Small intestine (tissue), 7 donors: ENCODE data around the gene CNGA4. TPM values are rescaled to one million over a fixed set of nuclear protein-coding genes. Genes with fewer than 3 reads are reported as not detected.

Experiments used
- DNase-seq, 2 donors: peaks; one replicate each; pipeline versions ENCODE4 v3.0.0 to v3.0.0-alpha.2; 2013
- FAIRE-seq: peaks from 2 replicates; lab custom pipeline; 2012; peaks lifted over from hg19 to GRCh38; lab: Jason Lieb, UNC
- H3K27ac ChIP-seq, 3 donors: one replicate each; pipeline ENCODE4 v1.5.1; 2013; ENCODE audit warnings: low read length in 2 of 3, mild to moderate bottlenecking in 2 of 3, control low read depth in 1 of 3, inconsistent platforms in 1 of 3, low read depth in 1 of 3, moderate library complexity in 1 of 3
- H3K27me3 ChIP-seq, 3 donors: one replicate each; pipeline ENCODE4 v1.6.1; 2013; ENCODE audit warnings: low read length in 3 of 3, inconsistent platforms in 1 of 3; ENCODE audit not compliant: control insufficient read depth in 3 of 3, insufficient read depth in 3 of 3
- H3K36me3 ChIP-seq, 3 donors: one replicate each; pipeline ENCODE4 v1.6.1; 2013; ENCODE audit warnings: low read length in 3 of 3, inconsistent platforms in 1 of 3, low read depth in 1 of 3, mild to moderate bottlenecking in 1 of 3, moderate library complexity in 1 of 3; ENCODE audit not compliant: control insufficient read depth in 3 of 3, insufficient read depth in 2 of 3
- H3K4me1 ChIP-seq, 3 donors: one replicate each; pipeline ENCODE4 v1.6.1; 2013; ENCODE audit warnings: low read length in 2 of 3, inconsistent platforms in 1 of 3, low read depth in 1 of 3, mild to moderate bottlenecking in 1 of 3, moderate library complexity in 1 of 3; ENCODE audit not compliant: control insufficient read depth in 3 of 3, insufficient read depth in 2 of 3
- H3K4me3 ChIP-seq, 3 donors: one replicate each; pipeline ENCODE4 v1.5.1; 2013; ENCODE audit warnings: low read length in 3 of 3, control low read depth in 1 of 3, inconsistent platforms in 1 of 3, low read depth in 1 of 3, mild to moderate bottlenecking in 1 of 3, moderate library complexity in 1 of 3
- H3K9me3 ChIP-seq, 2 donors: one replicate each; pipeline ENCODE4 v1.6.1; 2013; ENCODE audit warnings: low read depth in 1 of 2, low read length in 1 of 2; ENCODE audit not compliant: control insufficient read depth in 2 of 2, insufficient read depth in 1 of 2
- WGBS, 3 donors: extraction: QIAGEN DNeasy Blood & Tissue Kit; methylation state at CpG; one replicate each; pipeline ENCODE4 v1.1.7; 2013; 5-methylcytosine and 5-hydroxymethylcytosine counted together
- polyA plus RNA-seq, 4 donors: library from polyadenylated mRNA; stranded (reverse) in 3 of 4; unstranded in 1 of 4; fragments of 200-250 nt in 3 of 4; fragments of 120-200 nt in 1 of 4; gene quantifications; one replicate each; pipeline versions ENCODE4 v1.2.1 to v1.2.3, GENCODE V29; 2013
- donor health status: healthy with polysubstance abuse.
- donor health status: control.
- donor health status: control.
- donor health status: Bipolar disorder and iron deficiency.
- donor health status: healthy.

Gene CNGA4
- polyA plus RNA-seq, 4 donors: 0.09 to 0.32 TPM; not detected in 2

DNA sequence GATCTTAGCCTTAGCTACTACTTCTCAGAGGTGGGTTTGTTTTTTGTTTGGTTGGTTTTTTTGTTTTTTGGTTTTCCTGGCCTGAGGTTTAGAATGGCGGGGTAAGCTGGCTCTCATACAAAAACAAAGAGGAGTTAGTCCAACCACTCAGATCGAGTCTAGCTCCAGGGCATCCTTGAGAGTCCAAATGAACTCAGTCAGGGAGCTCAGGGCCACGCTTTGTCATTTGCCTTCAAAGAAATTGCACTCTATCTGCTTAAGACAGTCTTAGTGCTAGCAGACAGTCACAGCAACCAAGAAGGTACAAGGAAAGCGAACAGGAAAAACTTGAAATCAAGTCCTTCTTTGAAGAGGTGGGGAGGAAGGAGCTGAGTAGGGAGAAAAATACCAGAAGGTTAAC, 22.4 kb upstream of the CNGA4 start:
- no peak for DNase-seq
- Histone ChIP-seq H3K4me3 (no peak overlapping the region), H3K27ac (no peak overlapping the region), H3K36me3 (peaks cover 15 to 57% (median 41%) of the 10 kb centered on the region in 3 donors), H3K9me3 (no peaks in the 10 kb centered on the region), H3K4me1 (peaks cover 0 to 3% (median 0%) of the 10 kb centered on the region in 3 donors), H3K27me3 (no peaks in the 10 kb centered on the region)
- 91 to 93% (median 91%) methylated on average over 4 of the region's 4 CpGs for WGBS, 3 donors
- no peak for FAIRE-seq

DNA sequence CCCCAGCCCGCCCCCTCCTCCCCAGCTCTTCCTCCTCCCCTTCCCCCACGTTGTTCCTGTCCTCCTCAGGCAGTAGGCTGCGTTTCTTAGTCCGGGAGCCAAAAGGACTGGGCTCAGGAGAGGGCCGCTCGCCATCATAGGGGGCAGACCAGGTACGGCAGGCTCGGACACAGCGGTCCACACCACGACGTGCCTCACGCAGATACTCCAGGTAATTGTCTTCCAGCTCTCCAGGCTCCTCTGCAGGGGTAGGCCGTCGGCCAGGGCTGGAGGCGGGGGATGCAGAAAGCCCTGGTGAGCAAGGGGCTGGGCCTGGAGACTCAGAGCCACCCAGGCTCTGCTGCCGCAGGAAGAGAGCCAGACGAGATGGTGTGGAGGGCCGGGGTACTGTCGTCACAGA, 21.2 kb upstream of the CNGA4 start:
- FAIRE-seq: no peak
- H3K36me3 ChIP-seq: peaks cover 22 to 57% (median 40%) of the 10 kb centered on the region in 3 donors
- 93 to 95% (median 94%) methylated on average over 19 of the region's 19 CpGs for WGBS, 3 donors

DNA sequence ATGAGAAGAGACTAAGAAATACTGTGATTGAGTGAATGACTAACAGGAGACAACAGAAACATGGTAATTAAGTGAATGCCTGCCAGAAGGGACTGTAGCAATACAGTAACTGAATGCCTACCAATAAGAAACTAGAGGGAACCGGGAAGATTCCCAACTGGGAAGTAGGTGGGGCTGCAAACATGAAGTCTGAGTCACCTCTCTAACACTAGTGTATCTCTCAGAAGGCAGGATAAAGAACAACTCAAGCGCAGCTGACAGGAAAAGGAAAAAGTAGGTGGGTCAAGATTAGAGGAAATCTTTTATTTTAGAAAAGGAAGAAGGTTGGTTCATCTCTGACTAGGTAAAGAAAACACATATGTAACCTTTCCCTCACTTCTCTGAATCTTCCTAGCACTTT, 19.5 kb upstream of the CNGA4 start:
- H3K27ac ChIP-seq: peak overlapping the region in 1 of 3 donors; percentile 50

More for the DNA sequence above, 21.2 kb upstream of the CNGA4 start:
- no peaks in the 10 kb centered on the region for H3K9me3 ChIP-seq
- H3K4me3 ChIP-seq: no peak overlapping the region
- DNase-seq: no peak
- H3K27me3 ChIP-seq: no peaks in the 10 kb centered on the region
- H3K4me1 ChIP-seq: peaks cover 0 to 3% (median 0%) of the 10 kb centered on the region in 3 donors
- no peak overlapping the region for H3K27ac ChIP-seq

DNA sequence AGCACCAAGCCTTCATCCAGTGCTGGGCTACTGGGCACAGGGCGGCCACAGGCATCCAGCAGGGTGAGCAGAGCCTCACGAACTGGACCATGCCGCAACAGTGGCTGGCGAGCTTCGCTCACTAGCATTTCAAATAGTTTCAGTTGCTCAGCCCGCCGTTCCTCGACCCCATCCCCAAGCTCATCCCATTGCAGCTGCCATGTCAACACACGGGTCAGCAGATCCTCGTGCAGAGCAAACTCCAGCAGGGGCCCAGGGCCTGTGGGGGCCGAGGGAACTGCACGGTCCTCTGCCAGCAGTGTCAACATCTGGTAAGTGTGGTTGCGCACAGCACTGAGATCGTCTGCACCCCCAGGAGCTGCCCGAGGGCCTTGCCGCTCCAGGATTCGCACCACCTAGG, 15.0 kb upstream of the CNGA4 start:
- no peaks in the 10 kb centered on the region for H3K9me3 ChIP-seq
- 94 to 98% (median 96%) methylated on average over 16 to 17 of the region's 17 CpGs for WGBS, 3 donors
- no peak for FAIRE-seq
- H3K4me3 ChIP-seq: no peak overlapping the region
- peaks cover 7 to 15% (median 8%) of the 10 kb centered on the region in 3 donors for H3K4me1 ChIP-seq
- peaks cover 21 to 34% (median 30%) of the 10 kb centered on the region in 3 donors for H3K36me3 ChIP-seq
- H3K27ac ChIP-seq: no peak overlapping the region
- DNase-seq: no peak
- H3K27me3 ChIP-seq: no peaks in the 10 kb centered on the region

More for the DNA sequence above, 19.5 kb upstream of the CNGA4 start:
- 46 to 60% (median 47%) methylated on average over 2 of the region's 2 CpGs for WGBS, 3 donors
- Histone ChIP-seq H3K27me3 (no peaks in the 10 kb centered on the region), H3K4me1 (peaks cover 0 to 3% (median 0%) of the 10 kb centered on the region in 3 donors), H3K9me3 (no peaks in the 10 kb centered on the region), H3K4me3 (no peak overlapping the region), H3K36me3 (peaks cover 32 to 58% (median 53%) of the 10 kb centered on the region in 3 donors)
- FAIRE-seq (no peak), DNase-seq (peak in 1 of 2 donors; percentile 21)

DNA sequence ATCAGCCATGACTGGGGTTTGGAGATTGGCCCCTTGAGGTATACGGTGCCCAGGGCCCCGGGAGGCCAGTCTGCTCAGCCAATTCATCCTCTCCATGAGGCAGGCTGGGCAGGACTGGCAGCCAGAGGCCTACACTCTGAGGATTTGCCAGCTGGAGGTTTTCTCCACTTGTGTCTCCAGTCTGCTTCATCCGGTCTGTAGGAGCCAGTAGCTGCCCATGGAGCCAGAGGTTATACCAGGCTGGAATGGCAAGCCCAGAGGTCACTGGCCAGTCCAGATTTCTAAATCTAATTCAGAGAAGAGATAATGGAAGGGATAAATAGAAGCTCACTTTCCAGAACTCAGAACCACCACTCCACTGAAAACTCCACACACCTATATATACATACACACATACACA, 14.5 kb upstream of the CNGA4 start:
- Histone ChIP-seq H3K4me1 (peaks cover 7 to 17% (median 8%) of the 10 kb centered on the region in 3 donors), H3K36me3 (peaks cover 21 to 29% (median 26%) of the 10 kb centered on the region in 3 donors), H3K27ac (no peak overlapping the region), H3K9me3 (no peaks in the 10 kb centered on the region), H3K27me3 (no peaks in the 10 kb centered on the region), H3K4me3 (no peak overlapping the region)
- FAIRE-seq (no peak), DNase-seq (no peak)
- 89 to 97% (median 96%) methylated on average over 3 of the region's 3 CpGs for WGBS, 3 donors

DNA sequence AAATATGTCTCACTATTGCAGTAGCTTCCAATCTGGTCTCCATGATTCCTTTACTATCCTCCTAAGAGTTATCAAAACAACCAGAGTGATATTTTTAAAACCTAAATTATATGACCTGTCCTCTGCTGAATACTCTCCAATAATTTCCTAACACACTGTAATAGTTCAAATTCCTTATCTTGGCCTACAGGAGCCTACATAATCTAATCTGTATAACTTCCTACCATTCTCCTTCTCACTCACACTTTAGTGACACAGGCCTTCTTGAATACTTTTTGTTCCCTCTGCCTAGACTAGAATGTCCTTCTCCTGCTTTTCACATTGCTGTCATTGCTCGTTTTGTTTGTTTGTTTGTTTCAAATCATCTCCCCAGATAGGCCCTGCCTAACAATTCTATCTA, 13.9 kb upstream of the CNGA4 start:
- no peak for FAIRE-seq
- WGBS, 3 donors: 48 to 76% (median 65%) methylated on average over 1 of the region's 1 CpG

DNA sequence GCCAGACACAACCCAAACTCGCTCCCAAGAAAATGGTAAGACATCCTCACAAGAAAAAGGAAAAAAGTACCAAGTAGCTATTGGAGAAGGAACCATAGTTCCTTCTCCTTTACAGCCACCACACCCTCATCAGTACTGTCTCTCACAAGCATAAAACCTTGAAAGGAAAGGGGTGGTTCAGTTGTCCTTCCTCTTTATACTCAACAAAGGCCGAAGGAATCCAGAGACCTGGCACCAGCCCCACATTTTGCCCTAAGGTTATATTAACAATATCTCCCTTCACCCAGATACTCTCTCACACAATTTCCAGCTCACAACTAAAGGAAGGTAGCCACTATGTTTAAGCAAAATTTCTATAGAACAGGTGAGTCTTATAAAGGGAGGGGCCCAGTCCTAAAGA, 13.0 kb upstream of the CNGA4 start:
- Histone ChIP-seq H3K27me3 (no peaks in the 10 kb centered on the region), H3K9me3 (no peaks in the 10 kb centered on the region), H3K27ac (peak overlapping the region; percentile 0 to 27 (median 7)), H3K4me1 (peaks cover 4 to 28% (median 10%) of the 10 kb centered on the region in 3 donors), H3K4me3 (no peak overlapping the region), H3K36me3 (peaks cover 21 to 25% (median 24%) of the 10 kb centered on the region in 3 donors)
- WGBS, 3 donors: 53 to 69% (median 54%) methylated on average over 2 of the region's 2 CpGs
- FAIRE-seq (no peak), DNase-seq (peak; percentile 47 to 54)

More for the DNA sequence above, 13.9 kb upstream of the CNGA4 start:
- peaks cover 5 to 21% (median 8%) of the 10 kb centered on the region in 3 donors for H3K4me1 ChIP-seq
- no peak overlapping the region for H3K4me3 ChIP-seq
- H3K9me3 ChIP-seq: no peaks in the 10 kb centered on the region
- H3K27me3 ChIP-seq: no peaks in the 10 kb centered on the region
- peaks cover 21 to 29% (median 26%) of the 10 kb centered on the region in 3 donors for H3K36me3 ChIP-seq
- DNase-seq: no peak
- no peak overlapping the region for H3K27ac ChIP-seq

DNA sequence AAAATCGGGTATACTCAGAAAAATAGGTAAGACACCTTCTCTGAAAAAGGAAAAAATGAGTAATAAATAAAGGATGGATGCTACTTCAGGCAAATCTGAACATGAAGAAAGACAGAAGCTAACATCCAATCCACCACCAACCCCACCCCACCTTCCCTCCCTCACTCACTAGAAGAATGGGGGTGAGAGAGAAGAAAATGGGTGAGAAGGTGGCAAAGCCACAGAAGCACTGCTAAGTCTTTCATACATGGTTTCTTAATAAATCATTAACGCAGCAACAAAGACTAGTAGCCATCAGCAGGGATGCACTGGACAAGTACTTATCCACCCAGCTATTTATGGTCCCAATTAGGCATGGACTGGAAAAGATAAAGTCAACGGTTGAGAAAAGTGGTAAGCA, 10.4 kb upstream of the CNGA4 start:
- FAIRE-seq (no peak), DNase-seq (peak; percentile 27 to 29)
- Histone ChIP-seq H3K27ac (peak overlapping the region in 2 of 3 donors; percentile 35 to 85), H3K27me3 (no peaks in the 10 kb centered on the region), H3K4me3 (peak overlapping the region; percentile 18 to 55 (median 39)), H3K9me3 (no peaks in the 10 kb centered on the region), H3K36me3 (peaks cover 8 to 10% (median 9%) of the 10 kb centered on the region in 3 donors), H3K4me1 (peaks cover 10 to 36% (median 13%) of the 10 kb centered on the region in 3 donors)
- WGBS, 3 donors: 19 to 60% (median 38%) methylated on average over 3 of the region's 3 CpGs
